IPS-18c (cell line): Measurements from ENCODE around the gene SFXN5.
A peak's percentile ranks its signal among the peaks of the same experiment; 100 is the strongest.

Experiments
- H3K4me3 ChIP-seq: 2 replicates; pipeline ENCODE4 v1.7.0; 2013; ENCODE audit warnings: low read depth, mild to moderate bottlenecking, low read length, moderate library complexity; ENCODE audit not compliant: insufficient read depth
- H3K9me3 ChIP-seq: one replicate; pipeline ENCODE4 v1.6.1; 2013; ENCODE audit warnings: mild to moderate bottlenecking, low read length, moderate library complexity; ENCODE audit not compliant: control insufficient read depth, insufficient read depth

The SFXN5 gene

GRCh38 chr2:72934683-72935610, 136.6 kb downstream of the SFXN5 start:
- Histone ChIP-seq H3K9me3 (no peaks in the 10 kb centered on the region), H3K4me3 (no peak overlapping the region)

- no peaks in the 10 kb centered on the region for H3K9me3 ChIP-seq
- no peak overlapping the region for H3K4me3 ChIP-seq
Measured at GRCh38 chr2:72933646-72934151, 137.8 kb downstream of the SFXN5 start.

- Histone ChIP-seq H3K9me3 (no peaks in the 10 kb centered on the region), H3K4me3 (no peak overlapping the region)
Measured at GRCh38 chr2:72933207-72933606, 138.3 kb downstream of the SFXN5 start.

- no peaks in the 10 kb centered on the region for H3K9me3 ChIP-seq
- H3K4me3 ChIP-seq: no peak overlapping the region
Measured at GRCh38 chr2:72932805-72933204, 138.7 kb downstream of the SFXN5 start.

- H3K4me3 ChIP-seq: no peak overlapping the region
- H3K9me3 ChIP-seq: no peaks in the 10 kb centered on the region
Measured at GRCh38 chr2:72932045-72932740, 139.3 kb downstream of the SFXN5 start.

GRCh38 chr2:72931280-72931910, 140.1 kb downstream of the SFXN5 start:
- H3K9me3 ChIP-seq: no peaks in the 10 kb centered on the region
- no peak overlapping the region for H3K4me3 ChIP-seq

GRCh38 chr2:72929010-72929409, 142.5 kb downstream of the SFXN5 start:
- H3K9me3 ChIP-seq: no peaks in the 10 kb centered on the region
- no peak overlapping the region for H3K4me3 ChIP-seq

- H3K9me3 ChIP-seq: no peaks in the 10 kb centered on the region
- H3K4me3 ChIP-seq: no peak overlapping the region
Measured at GRCh38 chr2:72927619-72928550, 143.6 kb downstream of the SFXN5 start.

GRCh38 chr2:72926811-72927465, 144.6 kb downstream of the SFXN5 start:
- no peaks in the 10 kb centered on the region for H3K9me3 ChIP-seq
- no peak overlapping the region for H3K4me3 ChIP-seq

- Histone ChIP-seq H3K4me3 (no peak overlapping the region), H3K9me3 (no peaks in the 10 kb centered on the region)
Measured at GRCh38 chr2:72926368-72926767, 145.1 kb downstream of the SFXN5 start.

GRCh38 chr2:72925328-72925943, 146.1 kb downstream of the SFXN5 start:
- Histone ChIP-seq H3K4me3 (no peak overlapping the region), H3K9me3 (peaks cover 2% of the 10 kb centered on the region)

- Histone ChIP-seq H3K4me3 (peak overlapping the region; percentile 46; the same call in 1 of the 2 replicates), H3K9me3 (peaks cover 2% of the 10 kb centered on the region)
Measured at GRCh38 chr2:72924353-72925240, 146.9 kb downstream of the SFXN5 start.

GRCh38 chr2:72923833-72924352, 147.6 kb downstream of the SFXN5 start:
- peak overlapping the region; percentile 46 for H3K4me3 ChIP-seq

GRCh38 chr2:72921853-72922252, 149.7 kb downstream of the SFXN5 start:
- no peak overlapping the region for H3K4me3 ChIP-seq
- peaks cover 2% of the 10 kb centered on the region for H3K9me3 ChIP-seq

More at GRCh38 chr2:72923833-72924352, 147.6 kb downstream of the SFXN5 start:
- peaks cover 2% of the 10 kb centered on the region for H3K9me3 ChIP-seq
